ENCODE measurements around the gene BCL11B.
A peak's percentile ranks its signal among the peaks of the same experiment; 100 is the strongest.

Gene BCL11B

DNA sequence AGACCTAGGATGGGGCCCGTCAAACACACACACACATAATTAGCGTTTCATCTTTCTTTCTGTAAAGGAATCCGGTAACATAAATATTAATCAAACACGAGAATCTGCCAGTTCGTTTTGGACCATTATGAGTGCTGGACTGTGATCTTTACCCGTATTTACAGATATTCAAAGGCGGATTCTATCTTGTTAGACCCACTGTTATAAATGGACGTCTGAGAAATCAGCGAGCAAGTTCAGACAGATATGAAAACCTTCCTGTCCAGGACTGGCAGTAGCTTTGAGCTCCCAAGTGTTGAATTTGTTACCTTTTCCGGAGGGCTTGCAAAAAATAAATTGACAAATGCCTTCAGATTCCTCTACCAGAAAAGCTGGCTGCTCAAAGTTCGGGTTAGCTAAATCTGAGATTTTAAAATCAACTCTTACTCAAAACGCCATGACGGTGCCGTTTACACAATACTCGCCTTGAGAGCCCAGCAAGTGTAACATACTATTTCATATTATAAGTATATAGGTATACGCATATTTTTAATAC, 27.6 kb downstream of the BCL11B start:
- no peak overlapping the region for H3K4me3 ChIP-seq (ENCODE audit: control insufficient read depth in 1 of 7, extremely low read depth in 1 of 7, insufficient read depth in 4 of 7, low read depth in 2 of 7, low read length in 6 of 7)

DNA sequence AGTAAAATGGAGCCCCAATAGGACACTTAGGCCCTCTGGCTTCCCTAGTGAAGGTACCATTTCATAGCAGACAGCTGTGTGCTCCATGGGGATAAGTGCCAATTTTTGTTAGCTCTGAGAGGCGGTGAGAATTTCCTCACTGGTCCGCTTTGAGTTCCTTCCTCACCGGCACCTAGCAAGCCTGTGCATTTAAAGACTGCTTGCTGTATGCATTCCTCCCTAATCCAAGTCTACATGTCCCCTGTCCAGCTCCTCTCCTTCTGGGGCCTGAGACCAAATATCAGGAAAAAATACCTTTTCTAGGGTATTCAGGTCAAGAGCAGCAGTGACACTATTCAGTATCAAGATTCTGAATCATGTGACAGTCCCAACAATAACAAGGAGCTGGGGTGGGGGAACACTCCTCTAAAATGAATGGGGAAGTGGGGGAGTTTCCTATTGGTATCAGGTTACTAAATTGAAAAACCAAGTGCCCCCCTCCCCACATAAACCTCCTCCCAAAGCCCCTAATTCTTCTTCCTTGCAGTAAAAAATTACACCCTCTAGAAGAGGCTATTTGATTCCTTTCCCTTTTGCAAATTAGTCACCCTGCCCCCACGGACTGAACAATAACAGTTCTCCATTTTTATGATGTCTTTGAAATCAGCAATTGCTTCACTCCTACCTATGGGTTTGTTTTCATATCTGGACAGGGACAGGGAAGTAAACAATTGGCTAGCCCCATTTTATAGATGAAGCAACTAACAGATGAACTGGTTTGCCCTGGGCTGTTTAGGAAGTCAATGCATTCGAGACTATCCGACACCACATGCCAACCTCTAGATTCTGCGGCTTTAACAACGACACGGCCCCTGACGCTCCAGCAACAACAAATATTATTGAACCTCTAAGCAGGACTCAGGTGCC, 28.9 kb downstream of the BCL11B start:
- H3K4me3 ChIP-seq (ENCODE audit: control insufficient read depth in 1 of 7, extremely low read depth in 1 of 7, insufficient read depth in 4 of 7, low read depth in 2 of 7, low read length in 6 of 7), result no peak overlapping the region
- H3K27ac ChIP-seq (ENCODE audit: insufficient read depth in 1 of 2, low read depth in 1 of 2, low read length in 2 of 2, poor library complexity in 1 of 2, severe bottlenecking in 2 of 2), result no peak overlapping the region
- POLR2A ChIA-PET, result no interaction called here
- H3K4me1 ChIP-seq (ENCODE audit: control extremely low read depth in 1 of 4, control insufficient read depth in 4 of 4, insufficient read depth in 4 of 4, low read length in 3 of 4), result peaks cover 0 to 8% (median 3%) of the 10 kb centered on the region in 4 experiments
- CTCF ChIA-PET, result interaction anchor here (0.9 kb wide), 1 partner anchor 16 kb away, joined by 3 read pairs; no protein-coding TSS in a partner anchor
- no peaks in the 10 kb centered on the region for H3K36me3 ChIP-seq (ENCODE audit: control insufficient read depth in 4 of 4, insufficient read depth in 4 of 4, low read length in 3 of 4)
- DNase-seq, result no peak
- 67% methylated on average over 10 of the region's 10 CpGs for WGBS (ENCODE audit: insufficient coverage)
- H3K27me3 ChIP-seq (replicated peaks in 2 of 5; ENCODE audit: control insufficient read depth in 4 of 5, insufficient read depth in 5 of 5, low read length in 4 of 5), result peaks cover 4 to 100% (median 49%) of the 10 kb centered on the region in 5 experiments
- H3K9me3 ChIP-seq (ENCODE audit: control extremely low read depth in 1 of 5, control insufficient read depth in 4 of 5, insufficient read depth in 2 of 5, low read depth in 1 of 5, low read length in 4 of 5), result no peaks in the 10 kb centered on the region

More for the DNA sequence above, 27.6 kb downstream of the BCL11B start:
- ChIA-PET CTCF (interaction anchor here (1.2 kb wide), 1 partner anchor 22 kb away, joined by 4 read pairs; no protein-coding TSS in a partner anchor), POLR2A (no interaction called here)
- peaks cover 4 to 100% (median 48%) of the 10 kb centered on the region in 5 experiments for H3K27me3 ChIP-seq (replicated peaks in 2 of 5; ENCODE audit: control insufficient read depth in 4 of 5, insufficient read depth in 5 of 5, low read length in 4 of 5)
- H3K9me3 ChIP-seq (ENCODE audit: control extremely low read depth in 1 of 5, control insufficient read depth in 4 of 5, insufficient read depth in 2 of 5, low read depth in 1 of 5, low read length in 4 of 5), result no peaks in the 10 kb centered on the region
- no peak overlapping the region for H3K27ac ChIP-seq (ENCODE audit: insufficient read depth in 1 of 2, low read depth in 1 of 2, low read length in 2 of 2, poor library complexity in 1 of 2, severe bottlenecking in 2 of 2)
- no peaks in the 10 kb centered on the region for H3K36me3 ChIP-seq (ENCODE audit: control insufficient read depth in 4 of 4, insufficient read depth in 4 of 4, low read length in 3 of 4)
- no peak for DNase-seq
- peaks cover 0 to 8% (median 3%) of the 10 kb centered on the region in 4 experiments for H3K4me1 ChIP-seq (ENCODE audit: control extremely low read depth in 1 of 4, control insufficient read depth in 4 of 4, insufficient read depth in 4 of 4, low read length in 3 of 4)
- 85% methylated on average over 7 of the region's 16 CpGs for WGBS (ENCODE audit: insufficient coverage)

DNA sequence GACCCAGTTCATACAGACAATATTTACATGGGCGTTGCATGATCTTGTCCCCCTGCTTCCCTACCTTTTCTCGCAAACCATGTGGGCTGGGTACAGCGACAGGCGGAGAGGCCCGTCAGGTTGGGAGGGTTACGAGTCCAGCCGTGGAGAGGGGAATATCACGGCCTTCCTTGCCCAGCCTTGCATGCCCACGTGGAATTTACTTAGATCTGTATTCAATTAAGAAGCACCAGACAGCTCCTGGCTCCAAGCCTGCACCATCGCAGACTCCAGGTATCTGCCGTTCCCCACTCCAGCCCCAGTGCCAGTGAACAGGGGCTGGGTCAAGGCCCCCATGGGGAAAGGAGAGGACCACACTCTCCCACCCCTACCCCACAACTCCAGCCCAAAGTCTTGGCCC, 29.8 kb downstream of the BCL11B start:
- no peak for DNase-seq
- WGBS (ENCODE audit: insufficient coverage), result 69% methylated on average over 11 of the region's 11 CpGs
- CTCF ChIA-PET, result interaction anchor here (0.9 to 2.7 kb wide), 2 partner anchors 15 to 24 kb away, joined by 3 to 7 read pairs; no protein-coding TSS in a partner anchor
- Histone ChIP-seq H3K27me3 (replicated peaks in 2 of 5; ENCODE audit: control insufficient read depth in 4 of 5, insufficient read depth in 5 of 5, low read length in 4 of 5) (peaks cover 3 to 100% (median 41%) of the 10 kb centered on the region in 5 experiments), H3K4me3 (ENCODE audit: control insufficient read depth in 1 of 7, extremely low read depth in 1 of 7, insufficient read depth in 4 of 7, low read depth in 2 of 7, low read length in 6 of 7) (no peak overlapping the region), H3K4me1 (ENCODE audit: control extremely low read depth in 1 of 4, control insufficient read depth in 4 of 4, insufficient read depth in 4 of 4, low read length in 3 of 4) (peaks cover 0 to 8% (median 3%) of the 10 kb centered on the region in 4 experiments), H3K27ac (ENCODE audit: insufficient read depth in 1 of 2, low read depth in 1 of 2, low read length in 2 of 2, poor library complexity in 1 of 2, severe bottlenecking in 2 of 2) (no peak overlapping the region), H3K36me3 (ENCODE audit: control insufficient read depth in 4 of 4, insufficient read depth in 4 of 4, low read length in 3 of 4) (no peaks in the 10 kb centered on the region), H3K9me3 (ENCODE audit: control extremely low read depth in 1 of 5, control insufficient read depth in 4 of 5, insufficient read depth in 2 of 5, low read depth in 1 of 5, low read length in 4 of 5) (no peaks in the 10 kb centered on the region)
- POLR2A ChIA-PET, result no interaction called here

DNA sequence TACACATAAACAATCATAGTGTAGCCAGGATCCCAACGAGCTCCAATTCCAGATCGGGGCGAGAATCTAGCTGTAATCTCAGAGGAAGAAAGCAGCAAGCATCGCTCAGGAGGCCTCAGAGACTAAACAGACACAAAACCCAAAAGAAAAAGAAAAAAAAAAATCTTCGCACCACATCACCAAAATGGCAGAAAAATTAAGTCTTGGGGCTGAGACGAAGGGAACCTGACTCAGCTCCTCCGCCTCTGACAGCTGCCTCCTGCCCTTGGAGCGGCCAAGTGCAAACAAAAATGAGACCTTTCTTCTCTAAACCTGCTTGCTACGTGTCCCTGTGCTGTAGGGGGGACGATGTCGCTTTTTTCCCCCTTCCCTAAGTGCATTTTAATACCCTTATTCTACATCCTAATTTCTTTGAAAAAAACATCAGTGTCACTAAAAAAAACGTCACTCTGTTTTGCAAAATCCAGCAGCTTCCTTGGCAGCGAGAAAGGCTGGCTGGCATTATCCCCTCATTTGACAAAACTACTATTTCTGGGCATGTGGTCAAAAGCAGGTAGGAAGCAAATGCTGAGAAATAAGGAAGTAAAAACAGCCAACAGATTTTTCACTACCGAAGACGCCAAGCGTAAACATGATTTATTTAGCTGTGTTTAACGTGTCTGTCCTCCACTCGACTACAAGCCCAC, 30.5 kb downstream of the BCL11B start:
- Histone ChIP-seq H3K9me3 (ENCODE audit: control extremely low read depth in 1 of 5, control insufficient read depth in 4 of 5, insufficient read depth in 2 of 5, low read depth in 1 of 5, low read length in 4 of 5) (peaks cover 0 to 3% (median under 1%) of the 10 kb centered on the region in 5 experiments), H3K36me3 (ENCODE audit: control insufficient read depth in 4 of 4, insufficient read depth in 4 of 4, low read length in 3 of 4) (no peaks in the 10 kb centered on the region), H3K27ac (ENCODE audit: insufficient read depth in 1 of 2, low read depth in 1 of 2, low read length in 2 of 2, poor library complexity in 1 of 2, severe bottlenecking in 2 of 2) (no peak overlapping the region), H3K4me3 (ENCODE audit: control insufficient read depth in 1 of 7, extremely low read depth in 1 of 7, insufficient read depth in 4 of 7, low read depth in 2 of 7, low read length in 6 of 7) (no peak overlapping the region), H3K27me3 (replicated peaks in 2 of 5; ENCODE audit: control insufficient read depth in 4 of 5, insufficient read depth in 5 of 5, low read length in 4 of 5) (peaks cover 0 to 98% (median 38%) of the 10 kb centered on the region in 5 experiments), H3K4me1 (ENCODE audit: control extremely low read depth in 1 of 4, control insufficient read depth in 4 of 4, insufficient read depth in 4 of 4, low read length in 3 of 4) (peaks cover 0 to 6% (median 3%) of the 10 kb centered on the region in 4 experiments)
- DNase-seq, result peak in 1 of 3 donors; percentile 13
- ChIA-PET POLR2A (no interaction called here), CTCF (interaction anchor here (2.7 kb wide), 1 partner anchor 25 kb away, joined by 7 read pairs; no protein-coding TSS in a partner anchor)
- 27% methylated on average over 15 of the region's 18 CpGs for WGBS (ENCODE audit: insufficient coverage)

DNA sequence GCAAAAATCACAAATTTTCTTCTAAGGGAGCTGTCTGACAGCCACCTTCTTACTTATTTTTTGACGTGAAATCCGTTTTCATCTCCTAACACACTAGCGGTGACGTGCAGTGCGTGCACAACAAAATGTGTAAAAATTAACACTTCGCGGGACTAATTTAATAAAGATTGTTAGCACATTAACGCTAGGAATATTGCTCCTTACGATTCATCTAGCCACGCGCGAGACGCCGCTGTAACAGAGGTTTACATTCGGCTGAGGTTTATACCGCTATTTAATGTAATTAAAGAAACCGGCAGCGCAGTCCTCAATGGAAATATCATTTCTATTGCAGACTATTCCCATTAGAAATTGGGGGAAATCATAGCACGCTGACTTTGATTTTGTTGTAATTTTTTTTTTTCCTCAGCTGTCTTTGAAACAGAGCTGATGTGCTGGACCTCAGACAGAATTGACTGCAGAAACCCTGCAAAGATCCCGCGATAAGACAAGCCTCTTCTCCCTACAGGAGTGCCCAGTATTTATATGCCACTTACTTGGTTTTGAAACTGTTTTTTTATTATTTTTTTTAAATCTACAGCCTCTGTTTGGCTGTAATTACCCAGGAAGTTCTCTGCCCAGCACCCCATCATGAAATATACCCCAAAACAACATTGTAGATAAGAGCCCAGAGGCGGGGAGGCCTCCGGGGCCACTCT, 31.2 kb downstream of the BCL11B start:
- POLR2A ChIA-PET, result no interaction called here
- H3K4me1 ChIP-seq (ENCODE audit: control extremely low read depth in 1 of 4, control insufficient read depth in 4 of 4, insufficient read depth in 4 of 4, low read length in 3 of 4), result no peaks in the 10 kb centered on the region
- DNase-seq, result no peak
- peaks cover 0 to 98% (median 41%) of the 10 kb centered on the region in 5 experiments for H3K27me3 ChIP-seq (replicated peaks in 2 of 5; ENCODE audit: control insufficient read depth in 4 of 5, insufficient read depth in 5 of 5, low read length in 4 of 5)
- WGBS (ENCODE audit: insufficient coverage), result 86% methylated on average over 20 of the region's 23 CpGs
- H3K36me3 ChIP-seq (ENCODE audit: control insufficient read depth in 4 of 4, insufficient read depth in 4 of 4, low read length in 3 of 4), result no peaks in the 10 kb centered on the region
- CTCF ChIA-PET, result interaction anchor here (2.7 kb wide), 1 partner anchor 25 kb away, joined by 7 read pairs; no protein-coding TSS in a partner anchor
- no peak overlapping the region for H3K4me3 ChIP-seq (ENCODE audit: control insufficient read depth in 1 of 7, extremely low read depth in 1 of 7, insufficient read depth in 4 of 7, low read depth in 2 of 7, low read length in 6 of 7)
- H3K9me3 ChIP-seq (ENCODE audit: control extremely low read depth in 1 of 5, control insufficient read depth in 4 of 5, insufficient read depth in 2 of 5, low read depth in 1 of 5, low read length in 4 of 5), result peaks cover 0 to 6% (median 3%) of the 10 kb centered on the region in 5 experiments
- no peak overlapping the region for H3K27ac ChIP-seq (ENCODE audit: insufficient read depth in 1 of 2, low read depth in 1 of 2, low read length in 2 of 2, poor library complexity in 1 of 2, severe bottlenecking in 2 of 2)

DNA sequence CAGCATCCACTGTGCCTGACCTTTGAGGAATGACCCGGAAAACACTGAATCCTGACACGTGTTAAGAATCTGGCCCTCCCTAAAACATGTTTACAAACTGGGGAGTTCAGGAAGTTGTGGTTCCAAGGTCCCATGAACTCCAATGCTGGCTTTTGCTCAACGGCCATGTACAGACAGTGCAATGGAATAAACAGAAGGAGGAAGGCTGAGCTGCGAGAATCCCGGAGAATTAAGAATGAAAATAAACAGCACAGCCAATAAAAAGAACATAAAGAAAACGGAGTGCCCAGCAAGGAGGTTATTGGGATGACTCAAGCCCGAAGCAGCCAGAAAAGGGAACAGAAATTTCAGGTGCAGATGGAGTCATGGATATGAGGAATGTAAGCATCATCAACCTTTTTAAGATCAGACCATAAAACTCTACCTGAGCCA, 32.3 kb downstream of the BCL11B start:
- no peaks in the 10 kb centered on the region for H3K4me1 ChIP-seq (ENCODE audit: control extremely low read depth in 1 of 4, control insufficient read depth in 4 of 4, insufficient read depth in 4 of 4, low read length in 3 of 4)
- H3K27ac ChIP-seq (ENCODE audit: insufficient read depth in 1 of 2, low read depth in 1 of 2, low read length in 2 of 2, poor library complexity in 1 of 2, severe bottlenecking in 2 of 2), result no peak overlapping the region
- ChIA-PET CTCF (interaction anchor here (2.7 kb wide), 1 partner anchor 26 kb away, joined by 7 read pairs; no protein-coding TSS in a partner anchor), POLR2A (no interaction called here)
- H3K4me3 ChIP-seq (ENCODE audit: control insufficient read depth in 1 of 7, extremely low read depth in 1 of 7, insufficient read depth in 4 of 7, low read depth in 2 of 7, low read length in 6 of 7), result no peak overlapping the region
- DNase-seq, result no peak
- no peaks in the 10 kb centered on the region for H3K36me3 ChIP-seq (ENCODE audit: control insufficient read depth in 4 of 4, insufficient read depth in 4 of 4, low read length in 3 of 4)
- WGBS (ENCODE audit: insufficient coverage), result 27% methylated on average over 5 of the region's 7 CpGs
- H3K9me3 ChIP-seq (ENCODE audit: control extremely low read depth in 1 of 5, control insufficient read depth in 4 of 5, insufficient read depth in 2 of 5, low read depth in 1 of 5, low read length in 4 of 5), result peaks cover 0 to 12% (median 11%) of the 10 kb centered on the region in 5 experiments
- H3K27me3 ChIP-seq (replicated peaks in 2 of 5; ENCODE audit: control insufficient read depth in 4 of 5, insufficient read depth in 5 of 5, low read length in 4 of 5), result peaks cover 0 to 98% (median 47%) of the 10 kb centered on the region in 5 experiments
